Measurements from ENCODE around the gene KIF20B. TPM values are rescaled to one million over a fixed set of nuclear protein-coding genes. Genes with fewer than 3 reads are reported as not detected.

The KIF20B gene
- total RNA-seq, 4 donors from 2014 or later, result 4.9 to 16.5 (median 6.5) TPM

- no peak overlapping the region for H3K4me3 ChIP-seq
- no peak for DNase-seq
- TF ChIP-seq CTCF (IDR thresholded peaks at IDR 0.05) (no peak), POLR2A (IDR thresholded peaks at IDR 0.05) (no peak)
- H3K4me1 ChIP-seq, result no peaks in the 10 kb centered on the region
- no peak overlapping the region for H3K27ac ChIP-seq
- no peaks in the 10 kb centered on the region for H3K9me3 ChIP-seq
- no peaks in the 10 kb centered on the region for H3K36me3 ChIP-seq
- no peaks in the 10 kb centered on the region for H3K27me3 ChIP-seq
Measured at GRCh38 chr10:89795840-89796239, 94.5 kb downstream of the KIF20B start.

GRCh38 chr10:89798092-89798491 is 96.7 kb downstream of the KIF20B start:
- H3K27me3 ChIP-seq, result no peaks in the 10 kb centered on the region
- TF ChIP-seq POLR2A (IDR thresholded peaks at IDR 0.05), result no peak
- no peak for TF ChIP-seq CTCF (IDR thresholded peaks at IDR 0.05)
- H3K4me1 ChIP-seq, result no peaks in the 10 kb centered on the region
- no peaks in the 10 kb centered on the region for H3K36me3 ChIP-seq
- no peak for DNase-seq
- no peak overlapping the region for H3K4me3 ChIP-seq
- H3K9me3 ChIP-seq, result no peaks in the 10 kb centered on the region
- no peak overlapping the region for H3K27ac ChIP-seq

GRCh38 chr10:89799573-89799972 is 98.2 kb downstream of the KIF20B start:
- H3K4me1 ChIP-seq, result no peaks in the 10 kb centered on the region
- no peak for DNase-seq
- no peaks in the 10 kb centered on the region for H3K36me3 ChIP-seq
- H3K27ac ChIP-seq, result no peak overlapping the region
- no peak overlapping the region for H3K4me3 ChIP-seq
- no peaks in the 10 kb centered on the region for H3K27me3 ChIP-seq
- H3K9me3 ChIP-seq, result no peaks in the 10 kb centered on the region
- TF ChIP-seq POLR2A (IDR thresholded peaks at IDR 0.05) (no peak), CTCF (IDR thresholded peaks at IDR 0.05) (no peak)

GRCh38 chr10:89805599-89806013 is 104.2 kb downstream of the KIF20B start:
- H3K9me3 ChIP-seq, result no peaks in the 10 kb centered on the region
- H3K4me1 ChIP-seq, result no peaks in the 10 kb centered on the region
- H3K27ac ChIP-seq, result no peak overlapping the region
- TF ChIP-seq CTCF (IDR thresholded peaks at IDR 0.05), result no peak
- no peak for TF ChIP-seq POLR2A (IDR thresholded peaks at IDR 0.05)
- no peaks in the 10 kb centered on the region for H3K36me3 ChIP-seq
- H3K27me3 ChIP-seq, result no peaks in the 10 kb centered on the region
- DNase-seq, result no peak
- H3K4me3 ChIP-seq, result no peak overlapping the region

- no peaks in the 10 kb centered on the region for H3K36me3 ChIP-seq
- no peak for TF ChIP-seq CTCF (IDR thresholded peaks at IDR 0.05)
- TF ChIP-seq POLR2A (IDR thresholded peaks at IDR 0.05), result no peak
Measured at GRCh38 chr10:89808842-89809241, 107.5 kb downstream of the KIF20B start.

GRCh38 chr10:89809766-89810165 is 108.4 kb downstream of the KIF20B start:
- H3K4me3 ChIP-seq, result no peak overlapping the region
- H3K4me1 ChIP-seq, result no peaks in the 10 kb centered on the region
- H3K27me3 ChIP-seq, result no peaks in the 10 kb centered on the region
- no peak overlapping the region for H3K27ac ChIP-seq
- H3K9me3 ChIP-seq, result no peaks in the 10 kb centered on the region
- DNase-seq, result no peak
- TF ChIP-seq CTCF (IDR thresholded peaks at IDR 0.05), result no peak
- TF ChIP-seq POLR2A (IDR thresholded peaks at IDR 0.05), result no peak
- no peaks in the 10 kb centered on the region for H3K36me3 ChIP-seq

More at GRCh38 chr10:89808842-89809241, 107.5 kb downstream of the KIF20B start:
- DNase-seq, result no peak
- no peaks in the 10 kb centered on the region for H3K27me3 ChIP-seq
- no peak overlapping the region for H3K27ac ChIP-seq
- no peaks in the 10 kb centered on the region for H3K4me1 ChIP-seq
- no peak overlapping the region for H3K4me3 ChIP-seq
- no peaks in the 10 kb centered on the region for H3K9me3 ChIP-seq

Data from Peyer's patch (tissue), 4 donors.